ENCODE data around the gene LAMA3.
"Not testable (repeated sequence)": the region's sequence is repeated elsewhere in the genome, so short reads cannot be mapped to it uniquely, and the experiment has no call there.

The LAMA3 gene

DNA sequence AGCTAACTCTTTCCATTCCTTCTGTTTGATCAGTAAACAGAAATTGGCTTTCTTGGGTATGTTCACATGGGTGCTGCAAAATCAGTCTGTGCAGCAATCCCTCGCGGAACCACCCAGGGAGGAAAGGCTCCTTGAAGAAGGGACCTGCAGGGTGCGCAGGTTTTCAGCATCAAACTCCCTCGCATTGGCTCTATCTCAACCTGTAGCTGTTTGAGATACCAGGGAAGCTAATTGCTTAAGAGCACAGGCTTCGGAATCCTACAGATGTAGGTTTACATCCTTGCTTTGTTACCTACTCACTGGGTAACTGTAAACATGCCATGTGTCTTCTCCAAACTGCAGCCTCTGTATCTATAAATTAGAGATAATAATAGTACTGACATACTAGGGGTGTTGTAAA lies 43.2 kb downstream of the LAMA3 start:
- no peak for DNase-seq (ENCODE audit: low spot score)

DNA sequence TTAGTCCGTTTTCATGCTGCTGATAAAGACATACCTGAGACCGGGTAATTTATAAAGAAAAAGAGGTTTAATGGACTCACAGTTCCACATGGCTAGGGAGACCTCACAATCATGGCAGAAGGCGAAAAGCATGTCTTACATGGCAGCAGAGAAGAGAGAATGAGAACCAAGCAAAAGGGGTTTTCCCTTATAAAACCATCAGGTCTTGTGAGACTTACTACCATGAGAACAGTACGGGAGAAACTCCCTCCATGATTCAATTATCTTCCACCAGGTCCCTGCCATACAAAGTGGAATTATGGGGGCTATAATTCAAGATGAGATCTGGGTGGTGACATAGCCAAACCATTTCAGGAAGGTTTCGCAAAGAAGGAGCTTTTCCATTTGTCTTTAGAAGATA lies 44.0 kb downstream of the LAMA3 start:
- DNase-seq (ENCODE audit: low spot score), result not testable (repeated sequence)

DNA sequence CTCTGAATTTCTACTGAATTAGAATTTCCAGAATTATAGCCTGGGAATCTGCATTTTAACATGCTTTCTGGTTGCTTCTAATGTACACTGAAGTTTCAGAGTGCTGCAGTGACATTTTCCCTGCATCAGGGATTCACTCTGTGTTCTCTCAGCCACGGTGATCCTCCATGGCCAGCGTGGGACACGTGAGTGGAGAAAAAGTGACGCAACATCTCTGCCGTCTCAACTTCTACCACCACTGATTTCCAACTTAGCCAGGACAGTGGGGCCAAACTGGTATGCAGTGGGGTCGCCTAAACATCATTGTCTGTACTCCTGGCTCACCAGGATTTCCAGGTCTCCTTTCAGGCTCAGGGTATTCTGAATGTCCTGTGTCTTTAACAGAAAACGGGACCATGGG lies 44.6 kb downstream of the LAMA3 start:
- no peak for DNase-seq (ENCODE audit: low spot score)

DNA sequence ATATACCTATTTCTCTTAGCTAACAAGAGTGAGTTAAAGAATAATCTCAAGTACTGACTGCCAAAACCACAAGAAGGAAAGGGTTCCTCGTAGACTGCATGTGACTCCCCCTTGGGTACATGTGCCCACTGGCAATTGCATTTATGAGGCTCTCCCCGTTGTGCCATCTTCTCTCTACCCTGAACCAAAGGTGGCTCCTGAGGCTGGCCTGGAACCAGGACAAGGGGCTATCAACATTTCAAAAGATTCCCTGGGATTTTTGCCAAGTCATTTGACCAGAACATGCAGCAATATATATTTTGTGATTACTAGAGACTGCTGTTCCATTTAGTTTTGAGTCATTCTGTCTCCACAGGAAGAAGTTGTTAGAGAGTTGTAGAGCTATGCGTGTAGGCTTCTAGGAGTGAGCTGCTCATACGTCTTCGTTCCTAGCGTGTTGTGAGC lies 45.8 kb downstream of the LAMA3 start:
- no peak for DNase-seq (ENCODE audit: low spot score)

DNA sequence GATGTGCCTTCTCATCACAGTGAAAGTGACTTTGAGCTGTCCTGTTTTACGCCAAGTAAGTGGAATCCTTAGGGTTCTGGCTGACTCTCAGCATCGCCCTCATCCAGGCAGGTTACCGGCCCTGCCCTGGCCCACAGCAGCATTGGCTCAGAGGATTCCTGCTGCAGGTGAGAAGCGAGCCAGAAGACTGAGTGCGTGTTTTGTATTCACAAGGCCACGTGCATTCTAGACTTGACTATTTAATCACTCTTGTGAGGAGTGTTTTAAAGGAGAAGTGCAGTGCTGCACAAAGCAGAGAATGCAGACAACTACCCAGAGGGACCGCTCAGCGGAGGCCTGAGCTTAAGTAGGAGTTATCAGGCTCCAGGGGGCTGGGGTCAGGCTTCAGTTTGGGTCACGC lies 48.3 kb downstream of the LAMA3 start:
- DNase-seq (ENCODE audit: low spot score), result no peak

DNA sequence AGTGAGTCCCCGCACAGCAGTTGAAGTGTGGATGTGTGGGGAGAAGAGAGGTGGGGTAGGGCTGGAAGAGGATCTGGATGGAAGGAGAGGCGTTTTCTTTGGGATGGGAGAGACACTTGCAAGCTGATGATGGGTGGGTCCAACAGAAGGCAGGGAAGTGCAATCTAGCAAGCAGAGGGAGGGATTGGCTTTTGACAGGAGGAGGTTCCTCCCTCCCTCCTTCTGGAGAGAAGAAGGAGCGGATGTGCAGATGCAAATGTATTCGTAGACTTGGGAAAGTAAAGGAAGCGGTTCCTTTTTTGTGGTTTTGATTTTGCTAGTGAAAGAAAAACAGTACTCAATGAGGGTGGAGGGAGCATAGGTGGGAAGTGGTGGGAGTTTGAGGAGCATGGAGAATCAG lies 48.9 kb downstream of the LAMA3 start:
- no peak for DNase-seq (ENCODE audit: low spot score)

DNA sequence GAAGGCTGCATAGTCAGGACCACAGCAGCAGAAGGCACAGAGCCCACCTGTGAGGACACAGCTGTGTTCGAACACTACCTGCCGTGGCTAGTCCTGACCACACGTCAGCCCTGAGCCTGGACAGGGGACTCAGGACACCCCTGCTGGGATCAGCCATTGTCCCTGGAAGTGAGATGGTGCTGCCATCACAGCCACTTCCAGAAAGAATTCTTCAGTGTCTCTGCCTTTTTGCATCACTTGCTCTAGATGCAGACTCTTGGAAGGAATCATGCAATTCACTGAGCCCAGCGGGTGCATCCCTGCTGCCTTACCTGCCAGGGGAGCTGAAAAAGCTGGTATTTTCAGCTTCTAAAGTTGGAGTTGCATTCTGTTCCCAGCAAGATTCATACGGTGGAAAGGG lies 49.3 kb downstream of the LAMA3 start:
- DNase-seq (ENCODE audit: low spot score), result no peak

DNA sequence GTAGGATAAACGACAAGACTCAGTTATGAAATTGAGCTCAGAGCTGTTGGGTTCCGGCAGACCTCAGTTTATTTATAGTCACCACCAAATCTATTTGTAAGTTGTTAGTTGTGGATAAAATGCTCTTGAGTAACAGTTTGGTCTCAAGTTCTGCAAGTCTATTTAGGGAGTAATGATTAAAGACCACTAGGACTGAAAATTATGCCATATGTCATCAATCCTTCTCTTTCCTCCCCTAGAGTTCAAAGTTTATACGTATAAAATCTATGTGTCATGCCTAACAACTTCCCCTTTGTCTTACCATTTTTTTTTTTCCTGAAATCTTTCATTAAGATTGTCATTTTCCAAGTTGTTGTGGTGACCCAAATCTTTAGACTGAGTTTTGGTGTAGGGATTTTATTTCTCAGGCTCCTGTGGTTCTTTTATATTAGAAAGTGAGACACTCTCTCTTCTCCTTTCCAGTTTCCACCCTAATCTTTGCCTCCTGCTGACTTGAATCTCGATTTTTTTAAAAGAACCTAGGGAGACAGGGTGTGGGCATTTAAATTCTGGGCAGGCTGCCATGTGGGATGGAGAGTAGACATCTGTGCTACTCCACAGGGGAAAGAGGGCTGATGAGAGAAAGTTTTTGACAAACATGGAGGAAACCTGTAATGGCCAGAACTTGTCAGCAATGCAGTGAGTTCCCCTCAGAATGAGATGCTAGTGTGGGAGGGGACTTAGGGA lies 51.0 kb downstream of the LAMA3 start:
- DNase-seq (ENCODE audit: low spot score), result no peak

DNA sequence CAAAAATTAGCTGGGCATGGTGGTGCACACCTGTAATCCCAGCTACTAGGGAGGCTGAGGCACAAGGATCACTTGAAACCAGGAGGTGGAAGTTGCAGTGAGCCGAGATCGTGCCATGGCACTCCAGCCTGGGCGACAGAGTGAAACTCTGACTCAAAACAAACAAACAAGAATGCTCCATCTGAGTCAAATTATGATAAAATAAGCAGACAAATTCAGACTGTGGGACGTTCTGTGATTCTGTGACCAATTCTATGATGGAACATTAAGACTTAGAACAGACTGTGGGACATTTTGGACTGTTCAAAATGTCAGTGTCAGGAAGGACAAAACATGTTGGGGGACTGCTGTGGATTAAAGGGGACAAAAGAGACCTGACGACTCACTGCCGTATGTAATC lies 52.7 kb downstream of the LAMA3 start:
- DNase-seq (ENCODE audit: low spot score), result not testable (repeated sequence)

DNA sequence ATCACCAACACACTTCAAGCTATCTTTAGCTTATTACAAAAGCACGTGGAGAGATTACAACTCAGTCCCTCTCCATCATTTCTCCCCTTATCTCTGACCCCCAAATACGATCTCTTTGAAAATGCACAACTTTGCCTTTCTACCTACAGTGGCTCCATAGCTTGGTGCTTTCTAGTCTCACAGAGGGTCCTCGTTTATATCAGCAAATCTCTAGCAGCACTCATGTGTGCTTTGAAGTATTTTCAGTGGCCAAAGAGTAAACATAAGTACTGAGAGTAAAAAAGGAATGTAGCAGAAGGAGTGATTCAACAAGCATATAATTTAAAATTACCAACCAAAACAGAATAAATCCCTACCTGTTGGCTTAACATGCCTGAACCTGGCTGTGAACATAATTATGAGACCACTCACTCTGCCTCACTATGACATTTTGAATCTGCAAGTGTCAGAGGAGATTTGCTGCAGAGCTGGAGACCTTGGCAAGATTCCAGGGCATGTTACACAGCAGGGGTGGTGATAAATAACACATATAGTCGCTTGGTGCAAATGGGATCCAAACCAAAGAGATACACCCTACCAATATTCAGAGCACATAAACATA lies 54.6 kb downstream of the LAMA3 start:
- DNase-seq (ENCODE audit: low spot score), result no peak

DNA sequence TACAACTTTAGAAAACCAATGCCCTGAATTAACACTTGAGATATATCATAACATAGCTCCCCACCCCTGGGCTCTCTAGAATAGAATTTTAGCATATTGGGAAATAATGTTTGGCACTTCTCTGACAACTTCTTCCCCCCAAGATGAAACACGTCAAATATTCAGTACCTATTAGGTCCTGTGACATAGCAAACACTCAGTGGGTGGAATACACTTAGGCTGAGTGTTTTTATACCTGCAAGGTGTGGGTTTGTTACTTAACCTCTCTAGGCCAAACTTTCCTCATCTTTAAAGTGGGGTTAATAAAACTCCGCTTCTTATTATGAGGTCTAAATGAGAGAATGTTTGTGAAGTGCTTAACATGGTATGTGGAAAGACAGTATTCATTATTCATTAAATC lies 56.1 kb downstream of the LAMA3 start:
- no peak for DNase-seq (ENCODE audit: low spot score)

DNA sequence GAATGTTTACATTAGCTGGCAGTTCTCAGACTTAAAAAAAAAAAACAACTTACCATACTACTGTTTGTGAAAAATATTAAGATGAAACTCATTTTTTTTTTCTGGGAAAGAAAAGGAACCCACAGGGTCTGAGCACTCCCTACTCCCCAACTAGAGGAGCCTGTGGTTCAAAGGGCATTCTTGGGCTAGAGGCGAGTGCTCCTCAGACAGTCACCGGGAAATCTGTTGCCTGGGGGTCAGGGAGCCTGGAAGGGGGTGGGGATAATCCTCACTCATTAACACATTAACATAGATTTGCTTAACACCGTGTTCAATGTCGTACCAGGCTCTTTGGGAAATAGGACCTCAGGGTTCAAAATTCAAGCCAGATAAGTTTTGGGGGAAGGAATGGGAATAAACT lies 57.6 kb downstream of the LAMA3 start:
- no peak for DNase-seq (ENCODE audit: low spot score)

DNA sequence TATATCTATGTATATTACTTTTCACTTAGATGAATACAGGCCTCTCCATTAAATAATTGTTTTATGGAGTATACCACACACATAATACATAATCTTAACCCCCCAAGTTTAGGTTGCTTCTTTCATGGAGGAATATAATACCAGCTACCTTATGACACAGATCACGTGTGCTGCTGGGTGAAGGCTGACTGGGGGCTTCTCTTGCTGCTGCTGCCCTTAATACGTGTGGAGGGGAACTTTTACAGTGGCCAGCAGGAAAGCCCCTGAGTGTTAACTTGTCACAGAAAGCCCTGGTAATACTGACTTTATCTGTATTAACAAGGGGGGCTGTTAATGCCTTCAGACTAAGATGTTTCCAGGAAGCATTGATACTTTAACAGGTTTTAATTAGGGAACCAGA lies 63.1 kb downstream of the LAMA3 start:
- no peak for DNase-seq (ENCODE audit: low spot score)

DNA sequence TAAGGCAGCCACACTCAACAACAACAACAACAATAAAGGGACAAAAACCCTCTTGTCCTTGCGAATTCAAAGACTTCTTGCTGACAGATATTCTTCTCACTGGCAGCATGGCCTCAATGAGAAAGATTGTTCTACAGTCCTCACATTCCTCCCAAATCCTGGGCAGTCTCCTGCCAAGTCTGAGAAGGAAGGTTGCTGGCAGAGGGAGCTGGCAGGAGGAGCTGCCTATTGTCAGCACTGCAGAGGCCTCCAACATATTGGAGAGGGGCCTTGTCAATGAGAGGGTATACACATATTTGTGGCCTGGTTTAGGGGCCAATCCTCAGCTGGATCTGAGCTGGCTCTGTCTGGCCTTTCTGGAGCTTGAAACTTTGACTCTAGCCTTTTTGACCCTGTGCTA lies 63.5 kb downstream of the LAMA3 start:
- no peak for DNase-seq (ENCODE audit: low spot score)

DNA sequence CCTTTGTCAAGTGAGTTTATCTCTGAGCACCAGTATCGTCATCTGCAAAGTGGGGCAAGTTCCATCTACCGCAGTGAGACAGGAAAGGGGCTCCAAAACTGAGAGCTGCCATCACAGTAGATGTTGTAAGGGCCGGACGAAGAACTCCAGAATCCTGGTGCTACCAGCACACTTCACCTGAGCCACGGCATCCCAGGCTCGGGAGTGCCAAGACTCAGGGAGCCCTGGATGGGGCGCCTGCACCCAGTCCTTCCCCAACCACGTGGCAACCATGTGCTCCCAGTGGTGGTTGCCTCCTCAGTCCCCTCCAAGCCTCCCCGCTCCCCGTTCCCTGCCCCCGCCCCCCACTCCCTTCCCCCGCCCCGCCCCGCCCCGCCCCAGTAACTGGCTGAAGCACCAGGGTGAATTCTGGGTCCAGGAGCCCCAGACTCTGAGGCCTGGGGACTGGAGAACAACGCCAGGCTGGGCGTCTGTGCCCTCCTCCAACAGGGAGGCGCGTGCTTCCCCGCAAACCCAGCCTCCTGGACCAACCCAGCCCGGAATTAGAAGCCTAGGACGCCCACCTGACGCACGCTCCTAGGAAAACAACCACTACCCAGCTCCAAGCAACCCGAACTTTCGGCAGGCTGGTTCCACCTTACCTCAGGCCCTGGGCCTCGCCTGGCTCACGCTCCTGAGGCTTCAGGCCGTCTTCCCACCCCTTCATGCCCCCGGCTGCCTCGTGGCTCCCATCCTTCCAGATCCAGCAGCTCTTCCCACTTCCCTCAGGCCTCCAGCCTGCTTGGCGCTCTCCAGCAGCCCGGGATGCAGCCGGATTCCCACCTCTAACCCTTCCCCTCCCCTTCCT lies 67.6 kb downstream of the LAMA3 start:
- no peak for DNase-seq (ENCODE audit: low spot score)

DNA sequence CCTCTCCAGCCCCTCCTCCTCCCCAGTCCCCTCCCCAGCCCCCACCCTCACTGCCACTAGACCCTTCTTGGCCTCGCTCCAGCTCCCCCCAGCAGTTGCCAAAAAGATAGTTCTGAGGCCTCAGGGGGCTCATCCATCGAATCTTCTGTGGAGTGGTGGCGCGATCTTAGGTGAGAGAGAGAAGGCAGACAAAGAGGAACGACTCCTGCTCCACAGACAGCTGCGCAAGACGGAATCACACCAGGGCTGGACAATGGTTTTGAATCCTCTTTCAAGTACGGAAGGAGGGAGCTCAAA lies 68.1 kb downstream of the LAMA3 start:
- DNase-seq (ENCODE audit: low spot score), result no peak

DNA sequence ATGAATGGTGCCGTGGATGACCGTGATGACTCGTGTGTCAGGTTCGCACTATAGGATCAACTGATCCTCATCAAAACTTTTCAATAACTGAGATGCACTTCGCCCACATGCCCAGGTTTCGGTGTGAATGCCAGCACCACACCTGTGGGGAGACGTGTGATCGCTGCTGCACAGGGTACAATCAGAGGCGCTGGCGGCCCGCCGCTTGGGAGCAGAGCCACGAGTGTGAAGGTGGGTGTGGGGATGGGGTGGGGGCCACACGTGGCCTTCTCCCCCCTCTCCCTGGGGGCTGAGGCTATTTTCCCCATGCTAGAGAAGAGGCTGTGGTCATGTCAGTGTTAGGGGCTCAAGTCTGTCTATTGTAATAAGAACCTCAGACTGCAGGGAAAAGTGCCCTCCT lies 69.0 kb downstream of the LAMA3 start:
- no peak for DNase-seq (ENCODE audit: low spot score)

DNA sequence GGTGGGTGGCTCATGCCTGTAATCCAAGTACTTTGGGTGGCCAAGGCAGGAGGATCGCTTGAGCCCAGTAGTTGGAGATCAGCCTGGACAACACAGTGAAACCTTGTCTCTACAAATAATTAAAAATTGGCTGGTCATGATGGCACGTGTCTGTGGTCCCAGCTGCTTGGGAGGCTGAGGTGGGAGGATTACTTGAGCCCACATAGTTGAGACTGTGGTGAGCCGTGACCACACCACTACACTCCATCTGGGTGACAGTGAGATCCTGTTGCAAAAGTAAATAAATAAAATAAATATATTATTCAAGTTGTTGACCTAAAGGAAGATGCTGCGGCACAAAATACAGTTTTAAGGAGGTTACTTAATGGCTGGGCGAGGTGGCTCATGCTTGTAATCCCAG lies 72.7 kb downstream of the LAMA3 start:
- no peak for DNase-seq (ENCODE audit: low spot score)

DNA sequence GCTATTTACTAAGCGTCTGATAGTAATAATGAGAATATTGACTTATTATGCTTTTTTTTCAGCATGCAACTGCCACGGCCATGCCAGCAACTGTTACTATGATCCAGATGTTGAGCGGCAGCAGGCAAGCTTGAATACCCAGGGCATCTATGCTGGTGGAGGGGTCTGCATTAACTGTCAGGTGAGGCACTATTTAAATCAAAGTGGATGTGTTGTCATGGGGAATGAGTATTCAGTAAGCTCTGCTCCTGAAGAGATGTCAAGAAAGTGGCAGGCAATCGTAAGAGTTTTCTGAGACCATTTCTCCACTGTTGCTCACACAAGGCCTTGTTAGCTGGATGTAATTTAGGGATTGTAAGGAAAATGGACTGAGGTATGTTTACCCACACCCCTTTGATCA lies 74.1 kb downstream of the LAMA3 start:
- no peak for DNase-seq (ENCODE audit: low spot score)

DNA sequence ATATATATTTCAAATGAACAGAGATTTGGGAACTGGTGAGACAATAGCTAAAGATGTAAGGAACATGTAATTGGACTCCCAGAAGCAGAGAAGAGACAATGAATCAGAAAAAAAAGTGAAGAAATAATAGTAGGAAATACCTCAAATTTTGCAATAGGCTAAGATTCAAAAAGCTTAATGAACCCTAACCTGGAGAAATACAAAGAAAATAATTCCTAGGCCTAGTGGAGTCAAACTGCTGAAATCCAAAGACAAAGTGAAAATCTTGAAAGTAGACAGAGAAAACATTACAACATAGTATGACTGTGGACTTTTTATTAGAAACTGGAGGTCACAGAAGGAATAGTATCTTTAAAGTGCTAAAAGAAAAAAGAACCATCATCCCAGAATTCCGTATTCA lies 76.7 kb downstream of the LAMA3 start:
- DNase-seq (ENCODE audit: low spot score), result no peak

DNA sequence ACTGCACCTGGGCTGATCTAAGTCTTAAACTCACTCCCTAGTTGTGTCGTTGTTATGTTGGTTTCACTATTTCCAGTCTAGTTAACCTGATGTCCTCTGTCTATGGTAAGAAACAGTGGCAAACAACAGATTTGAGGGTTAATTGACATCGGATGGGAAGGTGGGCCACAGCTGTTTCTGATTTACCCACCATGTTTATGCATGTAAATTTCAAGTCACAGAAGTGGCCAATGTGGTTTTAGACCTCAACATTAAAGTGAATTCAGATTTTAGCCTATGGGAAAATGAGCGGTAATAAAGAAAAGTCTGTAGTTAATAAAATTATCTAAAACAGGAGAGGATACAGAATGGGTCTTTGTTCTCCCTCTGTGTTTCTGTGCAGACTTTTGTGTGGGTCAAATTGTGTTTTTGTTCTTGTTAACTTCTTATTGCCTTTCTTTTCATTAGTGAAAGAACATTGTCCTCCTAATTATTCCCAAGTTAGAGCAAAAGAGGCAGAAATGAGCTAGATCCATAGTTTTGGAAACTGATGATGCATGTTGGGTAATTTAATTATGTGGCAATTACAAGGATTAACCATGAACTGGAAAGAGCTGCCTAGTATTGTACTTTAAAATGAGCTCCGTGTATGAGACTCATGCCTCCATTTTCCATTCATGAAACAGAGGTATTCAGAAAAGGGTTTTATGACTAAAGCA lies 83.2 kb downstream of the LAMA3 start:
- DNase-seq (ENCODE audit: low spot score), result no peak

DNA sequence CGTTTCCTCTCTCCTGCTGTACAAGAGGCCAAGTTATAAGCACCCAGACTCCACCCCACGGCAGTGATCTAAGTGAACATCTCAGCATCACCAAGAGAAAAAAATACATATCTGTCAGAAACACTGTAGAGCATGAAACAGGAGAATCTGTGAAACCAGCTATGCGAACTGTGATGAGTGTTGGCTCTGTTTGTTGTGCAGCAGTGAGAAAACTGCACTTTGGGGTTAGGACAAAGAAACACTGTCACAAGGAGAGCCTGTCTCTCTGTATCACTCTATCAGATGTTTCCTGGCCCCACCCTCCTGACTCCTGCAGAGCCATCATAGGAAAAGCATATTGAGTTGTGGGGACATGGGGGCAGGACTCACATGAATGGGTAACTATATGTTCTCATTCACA lies 87.1 kb downstream of the LAMA3 start:
- DNase-seq (ENCODE audit: low spot score), result no peak

DNA sequence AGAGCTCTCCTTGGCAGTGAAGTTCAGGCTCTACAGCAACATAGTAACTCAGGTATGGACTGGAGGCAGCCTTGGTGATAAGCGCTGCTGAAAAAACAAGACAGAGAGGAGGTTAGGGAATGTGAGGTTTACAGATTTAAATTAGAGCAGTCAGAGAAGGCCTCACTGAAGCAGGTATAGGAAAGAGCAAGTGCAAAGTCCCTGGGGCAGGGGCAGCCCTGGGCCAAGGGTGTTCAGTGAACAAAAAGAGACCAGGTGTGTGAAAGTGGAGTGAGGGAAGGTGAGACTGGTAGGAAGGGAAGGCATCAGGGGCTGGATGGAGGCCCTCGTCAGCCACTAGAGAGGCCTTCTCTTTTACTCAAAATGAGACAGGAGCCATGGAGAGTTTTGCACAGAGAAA lies 89.6 kb downstream of the LAMA3 start:
- DNase-seq (ENCODE audit: low spot score), result no peak

Measured in CD4-positive, alpha-beta T cell treated with Interleukin-2 at 100 ng/mL for 4 hours (primary cell).